BE2C (cell line): ENCODE measurements around the gene ZPBP.

Experiments
- DNase-seq: peaks from one replicate; pipeline ENCODE4 v3.0.0-alpha.2; 2020
- H3K27me3 ChIP-seq: fragments of 250-450 bp; sonication (Bioruptor Pico); 2 replicates; pipeline ENCODE4 v1.5.1; 2020; ENCODE audit warnings: mild to moderate bottlenecking
- H3K36me3 ChIP-seq: fragments of 250-450 bp; sonication (Bioruptor Pico); 2 replicates; pipeline ENCODE4 v1.5.1; 2020; ENCODE audit warnings: mild to moderate bottlenecking
- H3K4me1 ChIP-seq: fragments of 250-450 bp; sonication (Bioruptor Pico); 2 replicates; pipeline ENCODE4 v1.5.1; 2020
- H3K4me3 ChIP-seq: 2 replicates; pipeline ENCODE4 v1.5.1; 2011; ENCODE audit warnings: low read depth, low read length
- H3K9me3 ChIP-seq: fragments of 250-450 bp; sonication (Bioruptor Pico); 2 replicates; pipeline ENCODE4 v1.5.1; 2020
- TF ChIP-seq, protein P1 (sequence below): IDR thresholded peaks from 2 replicates; pipeline ENCODE4 v1.5.1; 2012; ENCODE audit warnings: mild to moderate bottlenecking, low read depth, low read length

ZPBP gene

DNA sequence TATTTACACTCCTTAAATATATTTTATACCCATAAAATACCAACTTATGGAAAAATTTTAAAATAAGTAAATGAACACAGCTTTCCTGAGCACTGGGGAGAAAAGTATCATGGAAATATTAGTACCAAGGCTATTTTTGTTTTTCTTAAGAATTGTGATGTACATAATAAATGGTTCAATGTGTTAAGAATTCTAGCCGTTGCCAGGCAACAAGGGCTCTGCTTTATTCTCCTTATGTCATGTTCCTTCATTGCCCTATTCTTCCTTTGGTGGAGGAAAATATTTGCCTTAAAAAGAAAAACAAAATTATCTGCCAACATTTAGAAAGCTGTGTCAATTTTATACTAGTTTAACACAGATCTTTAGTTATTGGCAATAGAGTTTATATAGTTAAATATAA is 2.6 kb upstream of the ZPBP start:
- Histone ChIP-seq H3K4me1 (no peaks in the 10 kb centered on the region), H3K9me3 (no peaks in the 10 kb centered on the region), H3K27me3 (no peaks in the 10 kb centered on the region), H3K4me3 (no peak overlapping the region), H3K36me3 (no peaks in the 10 kb centered on the region)
- TF ChIP-seq, protein P1, sequence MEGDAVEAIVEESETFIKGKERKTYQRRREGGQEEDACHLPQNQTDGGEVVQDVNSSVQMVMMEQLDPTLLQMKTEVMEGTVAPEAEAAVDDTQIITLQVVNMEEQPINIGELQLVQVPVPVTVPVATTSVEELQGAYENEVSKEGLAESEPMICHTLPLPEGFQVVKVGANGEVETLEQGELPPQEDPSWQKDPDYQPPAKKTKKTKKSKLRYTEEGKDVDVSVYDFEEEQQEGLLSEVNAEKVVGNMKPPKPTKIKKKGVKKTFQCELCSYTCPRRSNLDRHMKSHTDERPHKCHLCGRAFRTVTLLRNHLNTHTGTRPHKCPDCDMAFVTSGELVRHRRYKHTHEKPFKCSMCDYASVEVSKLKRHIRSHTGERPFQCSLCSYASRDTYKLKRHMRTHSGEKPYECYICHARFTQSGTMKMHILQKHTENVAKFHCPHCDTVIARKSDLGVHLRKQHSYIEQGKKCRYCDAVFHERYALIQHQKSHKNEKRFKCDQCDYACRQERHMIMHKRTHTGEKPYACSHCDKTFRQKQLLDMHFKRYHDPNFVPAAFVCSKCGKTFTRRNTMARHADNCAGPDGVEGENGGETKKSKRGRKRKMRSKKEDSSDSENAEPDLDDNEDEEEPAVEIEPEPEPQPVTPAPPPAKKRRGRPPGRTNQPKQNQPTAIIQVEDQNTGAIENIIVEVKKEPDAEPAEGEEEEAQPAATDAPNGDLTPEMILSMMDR: no peak
- no peak for DNase-seq

DNA sequence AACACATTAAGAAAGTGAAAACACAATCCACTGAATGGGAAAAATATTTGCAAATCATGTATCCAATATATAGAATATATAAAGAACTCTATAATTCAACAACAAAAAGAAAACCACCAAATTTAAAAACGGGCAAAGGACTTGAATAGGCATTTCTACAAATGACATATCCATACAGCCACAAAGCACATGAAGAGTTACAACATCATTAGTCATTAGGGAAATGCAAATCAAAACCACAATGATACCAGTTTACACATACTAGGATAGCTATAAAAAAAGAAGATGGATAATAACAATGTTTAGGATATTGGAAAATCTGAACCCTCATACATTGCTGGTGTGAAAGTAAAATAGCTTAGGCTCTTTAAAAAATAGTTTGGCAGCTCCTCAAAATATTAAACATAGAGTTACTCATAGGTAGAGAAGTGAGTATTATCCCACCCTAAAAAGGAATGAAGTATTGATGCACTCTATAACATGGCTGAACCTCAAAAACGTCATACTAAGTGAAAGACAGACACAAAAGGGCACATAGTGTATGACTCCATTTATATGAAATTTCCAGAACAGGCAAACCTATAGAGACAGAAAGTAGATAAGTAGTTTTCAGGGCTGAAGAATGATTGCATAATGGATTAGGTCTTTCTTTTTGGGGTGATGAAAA is 4.5 kb downstream of the ZPBP start:
- H3K27me3 ChIP-seq: no peaks in the 10 kb centered on the region
- no peak overlapping the region for H3K4me3 ChIP-seq
- no peak for DNase-seq
- no peaks in the 10 kb centered on the region for H3K9me3 ChIP-seq
- H3K4me1 ChIP-seq: no peaks in the 10 kb centered on the region
- H3K36me3 ChIP-seq: no peaks in the 10 kb centered on the region
- TF ChIP-seq, protein P1: no peak

DNA sequence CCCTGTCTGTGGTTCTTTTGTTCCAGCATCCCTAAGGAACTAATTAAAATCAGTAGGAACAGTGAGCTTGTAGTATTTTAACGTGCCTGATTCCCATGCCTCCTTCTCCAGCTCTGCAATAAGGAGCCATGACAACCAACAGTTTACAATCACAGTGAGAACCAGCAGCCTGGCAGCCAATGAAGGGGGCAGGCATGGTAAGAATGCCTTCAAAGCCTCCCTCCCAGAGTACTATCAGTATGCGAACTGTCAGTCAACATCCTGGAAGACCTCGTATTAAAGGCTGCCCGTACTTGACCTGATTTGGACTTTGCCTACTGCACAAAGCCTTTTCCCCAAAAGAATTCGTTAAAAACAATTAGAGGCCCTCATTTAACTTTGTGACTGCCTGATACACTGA is 7.7 kb downstream of the ZPBP start:
- Histone ChIP-seq H3K27me3 (no peaks in the 10 kb centered on the region), H3K36me3 (no peaks in the 10 kb centered on the region), H3K4me1 (no peaks in the 10 kb centered on the region), H3K9me3 (no peaks in the 10 kb centered on the region), H3K4me3 (no peak overlapping the region)
- TF ChIP-seq, protein P1: no peak
- DNase-seq: no peak

DNA sequence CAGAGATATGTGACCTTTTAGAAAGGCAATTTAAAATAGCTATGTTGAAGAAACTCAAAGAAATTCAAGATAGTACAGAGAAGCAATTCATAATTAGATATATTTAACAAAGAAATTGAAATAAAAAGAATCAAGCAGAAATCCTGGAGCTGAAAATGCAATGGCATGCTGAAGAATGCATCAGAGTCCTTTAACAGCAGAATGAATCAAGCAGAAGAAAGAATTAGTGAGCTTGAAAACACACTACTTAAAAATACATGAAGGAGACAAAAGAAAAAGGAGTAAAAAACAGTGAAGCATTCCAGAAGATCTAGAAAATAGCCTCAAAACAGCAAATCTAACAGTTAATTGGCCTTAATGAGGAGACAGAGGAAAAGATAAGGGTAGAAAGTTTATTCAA is 20.0 kb downstream of the ZPBP start:
- no peak for DNase-seq
- H3K9me3 ChIP-seq: no peaks in the 10 kb centered on the region
- H3K4me1 ChIP-seq: no peaks in the 10 kb centered on the region
- H3K36me3 ChIP-seq: no peaks in the 10 kb centered on the region
- H3K27me3 ChIP-seq: no peaks in the 10 kb centered on the region
- no peak overlapping the region for H3K4me3 ChIP-seq
- TF ChIP-seq, protein P1: no peak

DNA sequence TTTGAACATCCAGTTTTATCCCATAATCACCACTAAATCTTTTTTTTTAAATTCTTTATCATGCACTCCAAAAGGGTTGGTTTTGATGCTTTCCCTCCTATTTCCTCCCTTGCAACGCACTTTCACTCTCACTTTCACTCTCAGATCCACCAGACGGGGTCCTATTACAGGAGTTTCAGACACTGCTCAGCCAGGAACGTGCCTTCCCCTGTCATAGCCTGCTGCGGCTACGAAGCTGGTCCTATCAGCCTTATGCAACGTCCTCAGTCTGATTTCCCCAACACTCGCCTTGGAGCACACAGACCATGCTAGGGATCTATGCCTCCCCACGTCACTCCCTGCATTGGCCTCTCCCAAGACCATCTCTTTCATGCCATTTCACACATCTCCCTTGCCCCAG is 23.4 kb downstream of the ZPBP start:
- Histone ChIP-seq H3K4me3 (no peak overlapping the region; the same call in 1 of the 2 replicates), H3K4me1 (no peaks in the 10 kb centered on the region), H3K27me3 (no peaks in the 10 kb centered on the region), H3K9me3 (no peaks in the 10 kb centered on the region), H3K36me3 (no peaks in the 10 kb centered on the region)
- TF ChIP-seq, protein P1: no peak
- no peak for DNase-seq

DNA sequence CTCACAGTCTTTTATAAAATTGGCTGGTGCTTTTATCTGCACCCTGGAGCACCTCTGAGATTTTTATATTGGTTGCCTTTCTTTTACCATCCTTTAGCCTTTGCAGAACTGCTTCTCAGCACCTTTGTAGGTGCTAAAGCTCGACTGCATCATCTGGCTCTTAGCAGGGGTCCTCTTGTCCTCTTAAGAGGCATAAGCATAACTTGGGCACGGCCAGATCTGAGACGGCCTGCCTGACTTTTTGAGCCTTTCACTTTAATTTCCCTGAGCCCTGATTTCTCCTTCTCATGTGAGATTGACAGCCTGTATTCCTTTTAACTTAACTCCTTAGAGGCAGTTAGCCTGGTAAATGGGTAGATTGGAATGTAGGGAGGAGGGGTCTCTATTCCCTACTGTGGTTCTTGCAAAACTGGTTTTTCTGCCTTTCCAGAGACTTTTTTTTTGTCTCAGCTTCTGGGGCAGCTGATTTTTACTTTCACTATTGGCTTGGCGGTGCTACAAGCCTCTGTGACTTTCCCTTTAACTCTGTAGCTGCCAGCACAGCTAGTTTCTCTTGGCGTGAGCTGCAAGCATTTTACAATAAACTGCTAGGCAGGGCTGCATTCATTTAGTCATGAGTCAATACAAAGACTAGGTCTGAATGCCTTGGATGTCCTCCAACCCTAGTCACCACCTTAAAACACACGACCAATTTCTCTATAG is 24.0 kb downstream of the ZPBP start:
- Histone ChIP-seq H3K4me1 (no peaks in the 10 kb centered on the region), H3K4me3 (no peak overlapping the region; the same call in 1 of the 2 replicates), H3K27me3 (no peaks in the 10 kb centered on the region), H3K9me3 (no peaks in the 10 kb centered on the region), H3K36me3 (no peaks in the 10 kb centered on the region)
- DNase-seq: no peak
- TF ChIP-seq, protein P1: no peak
